ENCODE data around the gene ACOX2. TPM values are rescaled to one million over a fixed set of nuclear protein-coding genes. Genes with fewer than 3 reads are reported as not detected.
A peak's percentile ranks its signal among the peaks of the same experiment; 100 is the strongest.

The ACOX2 gene
- total RNA-seq, 1 experiment from 2014 or later: 1.1 TPM

- peak overlapping the region; percentile 39 for H3K4me3 Mint-ChIP-seq (ENCODE audit: low read depth, unreplicated experiment)
- no peak overlapping the region for H3K27ac Mint-ChIP-seq (ENCODE audit: unreplicated experiment)
- BruUV-seq (replicated peaks): no TSS peak
- TF ChIP-seq CTCF (IDR thresholded peaks at IDR 0.05; ENCODE audit: unreplicated experiment): no peak
- H3K27me3 Mint-ChIP-seq (ENCODE audit: unreplicated experiment): no peaks in the 10 kb centered on the region
- no peak for DNase-seq
- intact Hi-C loops (cut with micrococcal nuclease; ENCODE audit: unreplicated experiment): loop anchor here (1.0 to 2.0 kb wide), 2 partner anchors 30 to 69 kb away; partner anchors contain the start of gene KCTD6
- CTCF ChIA-PET: no interaction called here
- no peaks in the 10 kb centered on the region for H3K9me3 Mint-ChIP-seq (ENCODE audit: low read depth, unreplicated experiment)
- H3K36me3 Mint-ChIP-seq (ENCODE audit: insufficient read depth, unreplicated experiment): peaks cover 6% of the 10 kb centered on the region
- peaks cover 15% of the 10 kb centered on the region for H3K4me1 Mint-ChIP-seq (ENCODE audit: low read depth, unreplicated experiment)
Measured at GRCh38 chr3:58462829-58463180, 74.2 kb downstream of the ACOX2 start.

GRCh38 chr3:58459160-58459559 lies 77.8 kb downstream of the ACOX2 start:
- H3K36me3 Mint-ChIP-seq (ENCODE audit: insufficient read depth, unreplicated experiment): peaks cover 6% of the 10 kb centered on the region
- no peak overlapping the region for H3K4me3 Mint-ChIP-seq (ENCODE audit: low read depth, unreplicated experiment)
- intact Hi-C loops (cut with micrococcal nuclease; ENCODE audit: unreplicated experiment): no loop called here
- peaks cover 15% of the 10 kb centered on the region for H3K4me1 Mint-ChIP-seq (ENCODE audit: low read depth, unreplicated experiment)
- DNase-seq: no peak
- H3K27ac Mint-ChIP-seq (ENCODE audit: unreplicated experiment): no peak overlapping the region
- no peaks in the 10 kb centered on the region for H3K27me3 Mint-ChIP-seq (ENCODE audit: unreplicated experiment)
- CTCF ChIA-PET: no interaction called here
- BruUV-seq (replicated peaks): no TSS peak
- TF ChIP-seq CTCF (IDR thresholded peaks at IDR 0.05; ENCODE audit: unreplicated experiment): no peak
- no peaks in the 10 kb centered on the region for H3K9me3 Mint-ChIP-seq (ENCODE audit: low read depth, unreplicated experiment)

Other genes starting within 250 kb of the ACOX2 start
- gene RPP14, start 230.9 kb downstream of the ACOX2 start, total RNA-seq (2022): 17.2 and 18.4 TPM in 2 replicates
- gene HTD2, start 230.7 kb downstream of the ACOX2 start, total RNA-seq (2022): 7.5 and 8.5 TPM in 2 replicates
- gene PXK, start 204.3 kb downstream of the ACOX2 start, total RNA-seq (2022): 8.6 and 10.8 TPM in 2 replicates
- gene PDHB, start 103.4 kb downstream of the ACOX2 start, total RNA-seq (2022): 45.4 and 47.6 TPM in 2 replicates
- gene KCTD6, start 45.1 kb downstream of the ACOX2 start, total RNA-seq (2022): 10.7 and 11.4 TPM in 2 replicates
- gene FAM107A, start 40.2 kb upstream of the ACOX2 start, total RNA-seq (2022): not detected in 2 replicates
- gene FAM3D, start 129.6 kb upstream of the ACOX2 start, total RNA-seq (2022): 3.0 and 3.8 TPM in 2 replicates

Measured in Calu3 (cell line).